RPMI7951 (cell line): ENCODE data around the gene METTL6. TPM values are rescaled to one million over a fixed set of nuclear protein-coding genes. Genes with fewer than 3 reads are reported as not detected.
"Not testable (repeated sequence)": the region's sequence is repeated elsewhere in the genome, so short reads cannot be mapped to it uniquely, and the experiment has no call there.

ENCODE experiments used
- DNase-seq: peaks from one replicate; pipeline ENCODE4 v3.0.0-alpha.2; 2012; ENCODE audit warnings: low read depth
- total RNA-seq: library from RNA; depleted of rRNA; stranded (reverse); fragments of >200 nt; shearing (Covaris generic); gene quantifications from 2 replicates; pipeline ENCODE4 v1.2.3, GENCODE V29; 2014; rRNA removed

Gene METTL6
- total RNA-seq, result 43.3 and 48.1 TPM in 2 replicates

GRCh38 chr3:15427182-15427880 is at the start of gene METTL6, which contains the start of gene EAF1:
METTL6 (minus strand) TSS chr3:15427544; CDS start chr3:15426511, 1,033 bp downstream.
EAF1 (plus strand) TSS chr3:15427598; CDS start chr3:15427780, 182 bp downstream.
- DNase-seq, result peak; percentile 84

GRCh38 chr3:15476378-15476777 is 49.0 kb upstream of the METTL6 start:
- peak; percentile 15 for DNase-seq

GRCh38 chr3:15475161-15475560 is 47.8 kb upstream of the METTL6 start:
- DNase-seq, result no peak

- DNase-seq, result no peak
These were observed 44.5 kb upstream of the METTL6 start for GRCh38 chr3:15471861-15472260.

GRCh38 chr3:15470849-15471248 is 43.5 kb upstream of the METTL6 start:
- DNase-seq, result no peak

GRCh38 chr3:15470261-15470660 is 42.9 kb upstream of the METTL6 start:
- DNase-seq, result no peak

GRCh38 chr3:15467227-15468181 is 40.2 kb upstream of the METTL6 start:
- no peak for DNase-seq

GRCh38 chr3:15465876-15466585 is 38.7 kb upstream of the METTL6 start:
- DNase-seq, result no peak

GRCh38 chr3:15462451-15462850 is 35.1 kb upstream of the METTL6 start:
- DNase-seq, result no peak

GRCh38 chr3:15460891-15461531 is 33.7 kb upstream of the METTL6 start:
- peak; percentile 34 for DNase-seq

- no peak for DNase-seq
These were observed 31.0 kb upstream of the METTL6 start for GRCh38 chr3:15458212-15458780.

GRCh38 chr3:15456915-15457314 is 29.6 kb upstream of the METTL6 start:
- not testable (repeated sequence) for DNase-seq

- no peak for DNase-seq
These were observed 29.0 kb upstream of the METTL6 start for GRCh38 chr3:15456321-15456720.

GRCh38 chr3:15455756-15456155 is 28.4 kb upstream of the METTL6 start:
- no peak for DNase-seq

GRCh38 chr3:15454965-15455364 is 27.6 kb upstream of the METTL6 start:
- DNase-seq, result no peak

- no peak for DNase-seq
These were observed 26.8 kb upstream of the METTL6 start for GRCh38 chr3:15453991-15454625.

GRCh38 chr3:15453501-15453900 is 26.2 kb upstream of the METTL6 start:
- no peak for DNase-seq

GRCh38 chr3:15452961-15453360 is 25.6 kb upstream of the METTL6 start:
- no peak for DNase-seq

- no peak for DNase-seq
These were observed 24.8 kb upstream of the METTL6 start for GRCh38 chr3:15452156-15452555.
